ENCODE measurements around the gene HPSE2.

Gene HPSE2

GRCh38 chr10:98855403-98856189, 380.1 kb downstream of the HPSE2 start:
- no peak overlapping the region for H3K4me3 ChIP-seq (ENCODE audit: low read depth, low read length)

GRCh38 chr10:98852686-98853085, 383.0 kb downstream of the HPSE2 start:
- no peak overlapping the region for H3K4me3 ChIP-seq (ENCODE audit: low read depth, low read length)

GRCh38 chr10:98848361-98848760, 387.3 kb downstream of the HPSE2 start:
- H3K4me3 ChIP-seq (ENCODE audit: low read depth, low read length), result no peak overlapping the region

GRCh38 chr10:98846787-98847186, 388.9 kb downstream of the HPSE2 start:
- H3K4me3 ChIP-seq (ENCODE audit: low read depth, low read length), result no peak overlapping the region

GRCh38 chr10:98833542-98833941, 402.1 kb downstream of the HPSE2 start:
- no peak overlapping the region for H3K4me3 ChIP-seq (ENCODE audit: low read depth, low read length)

- H3K4me3 ChIP-seq (ENCODE audit: low read depth, low read length), result no peak overlapping the region
Observed at GRCh38 chr10:98832738-98833137, 402.9 kb downstream of the HPSE2 start.

- H3K4me3 ChIP-seq (ENCODE audit: low read depth, low read length), result no peak overlapping the region
Observed at GRCh38 chr10:98832196-98832595, 403.5 kb downstream of the HPSE2 start.

GRCh38 chr10:98831391-98831790, 404.3 kb downstream of the HPSE2 start:
- H3K4me3 ChIP-seq (ENCODE audit: low read depth, low read length), result no peak overlapping the region

GRCh38 chr10:98825741-98826140, 409.9 kb downstream of the HPSE2 start:
- H3K4me3 ChIP-seq (ENCODE audit: low read depth, low read length), result no peak overlapping the region

- no peak overlapping the region for H3K4me3 ChIP-seq (ENCODE audit: low read depth, low read length)
Observed at GRCh38 chr10:98817396-98817795, 418.3 kb downstream of the HPSE2 start.

GRCh38 chr10:98815039-98815885, 420.4 kb downstream of the HPSE2 start:
- H3K4me3 ChIP-seq (ENCODE audit: low read depth, low read length), result no peak overlapping the region

- H3K4me3 ChIP-seq (ENCODE audit: low read depth, low read length), result no peak overlapping the region
Observed at GRCh38 chr10:98814470-98814869, 421.2 kb downstream of the HPSE2 start.

- H3K4me3 ChIP-seq (ENCODE audit: low read depth, low read length), result no peak overlapping the region
Observed at GRCh38 chr10:98808282-98808892, 427.3 kb downstream of the HPSE2 start.

GRCh38 chr10:98800263-98800662, 435.4 kb downstream of the HPSE2 start:
- H3K4me3 ChIP-seq (ENCODE audit: low read depth, low read length), result no peak overlapping the region

- no peak overlapping the region for H3K4me3 ChIP-seq (ENCODE audit: low read depth, low read length)
Observed at GRCh38 chr10:98795467-98795866, 440.2 kb downstream of the HPSE2 start.

GRCh38 chr10:98790817-98791216, 444.8 kb downstream of the HPSE2 start:
- no peak overlapping the region for H3K4me3 ChIP-seq (ENCODE audit: low read depth, low read length)

- no peak overlapping the region for H3K4me3 ChIP-seq (ENCODE audit: low read depth, low read length)
Observed at GRCh38 chr10:98778277-98778759, 457.3 kb downstream of the HPSE2 start.

GRCh38 chr10:98758463-98758862, 477.2 kb downstream of the HPSE2 start:
- no peak overlapping the region for H3K4me3 ChIP-seq (ENCODE audit: low read depth, low read length)

- no peak overlapping the region for H3K4me3 ChIP-seq (ENCODE audit: low read depth, low read length)
Observed at GRCh38 chr10:98748298-98748697, 487.4 kb downstream of the HPSE2 start.

GRCh38 chr10:98745645-98746044, 490.0 kb downstream of the HPSE2 start:
- no peak overlapping the region for H3K4me3 ChIP-seq (ENCODE audit: low read depth, low read length)

- no peak overlapping the region for H3K4me3 ChIP-seq (ENCODE audit: low read depth, low read length)
Observed at GRCh38 chr10:98720551-98720950, 515.1 kb downstream of the HPSE2 start.
